HCT116 (cell line): ENCODE results near the gene CPTP. TPM values are rescaled to one million over a fixed set of nuclear protein-coding genes. Genes with fewer than 3 reads are reported as not detected.

ENCODE experiments used
- ATAC-seq: fragments of 200-7000 bp; cut with Tn5 transposase; 2 replicates; pipeline ENCODE4 v1.9.1; 2020; ENCODE audit warnings: mild to moderate bottlenecking, moderate library complexity
- BruUV-seq: library from RNA; stranded (reverse); fragments of 400-500 nt; replicated peaks from 2 replicates; lab custom pipeline; 2021; lab: Mats Ljungman, UMichigan
- CTCF ChIA-PET: fragments of 300-600 bp; sonication (Branson Sonifier 250); formaldehyde crosslinking; loops from one replicate; lab custom pipeline; 2021; ENCODE audit warnings: antibody characterized with exemption; lab: Charles Lee
- POLR2A ChIA-PET: fragments of 300-600, 350-600 bp; sonication (Branson Sonifier 250); formaldehyde crosslinking; loops from one replicate; lab custom pipeline; 2021; ENCODE audit warnings: antibody characterized with exemption; lab: Charles Lee
- RAD21 ChIA-PET, 2 experiments: fragments of 300-600 bp; sonication (Branson Sonifier 250); formaldehyde crosslinking; loops; one replicate each; lab custom pipeline; 2023; ENCODE audit warnings: low total read pairs in 2 of 2; ENCODE audit not compliant: uncharacterized antibody in 2 of 2, unreplicated experiment in 2 of 2, low non-redundant PET in 1 of 2; lab: Charles Lee
- DNase-seq: peaks from one replicate; pipeline ENCODE4 v3.0.0-alpha.2; 2010; ENCODE audit warnings: low read depth, low spot score
- H2AFZ ChIP-seq: fragments of 200-600 bp; shearing (Covaris generic), sonication (generic); 2 replicates; pipeline ENCODE4 v1.6.1; 2017; ENCODE audit warnings: low read depth, mixed run types, mixed read lengths, antibody characterized with exemption, low read length; ENCODE audit not compliant: poor library complexity, severe bottlenecking
- H3K27ac ChIP-seq: 2 replicates; pipeline ENCODE4 v1.5.1; 2012; ENCODE audit warnings: low read depth, low read length
- H3K27me3 ChIP-seq: fragments of 200-600 bp; sonication (generic); 2 replicates; pipeline ENCODE4 v1.6.1; 2016; ENCODE audit warnings: mixed run types, low read length, mixed read lengths; ENCODE audit not compliant: insufficient read depth
- H3K36me3 ChIP-seq, 2 experiments: fragments of 200-500 bp in 1 of 2; fragments of 200-600 bp in 1 of 2; sonication (Bioruptor generic) in 1 of 2; sonication (generic) in 1 of 2; 2 replicates each; pipeline versions ENCODE4 v1.5.1 to v1.6.1; 2014 to 2016; ENCODE audit warnings: low read length in 2 of 2, inconsistent platforms in 1 of 2, mixed read lengths in 1 of 2, mixed run types in 1 of 2; ENCODE audit not compliant: insufficient read depth in 2 of 2, control insufficient read depth in 1 of 2
- H3K4me1 ChIP-seq, 2 experiments: fragments of 200-600 bp in 1 of 2; sonication (generic) in 1 of 2; 2 replicates each; pipeline versions ENCODE4 v1.5.1 to v1.6.1; 2012 to 2017; ENCODE audit warnings: low read length in 2 of 2, inconsistent platforms in 1 of 2, mild to moderate bottlenecking in 1 of 2, mixed read lengths in 1 of 2, mixed run types in 1 of 2, moderate library complexity in 1 of 2; ENCODE audit not compliant: insufficient read depth in 2 of 2, control insufficient read depth in 1 of 2
- H3K4me2 ChIP-seq: fragments of 200-600 bp; sonication (generic); 2 replicates; pipeline ENCODE4 v1.6.1; 2017; ENCODE audit warnings: mixed run types, low read length, mixed read lengths
- H3K4me3 ChIP-seq, 2 experiments: fragments of 200-600 bp in 1 of 2; sonication (generic) in 1 of 2; replicated peaks in 1 of 2; 2 replicates each; pipeline ENCODE4 v1.5.1; 2011 to 2016; ENCODE audit warnings: low read length in 2 of 2, control low read depth in 1 of 2, low read depth in 1 of 2, mild to moderate bottlenecking in 1 of 2, mixed read lengths in 1 of 2, mixed run types in 1 of 2
- H3K79me2 ChIP-seq: fragments of 200-600 bp; sonication (generic); 2 replicates; pipeline ENCODE4 v1.6.1; 2017; ENCODE audit warnings: mild to moderate bottlenecking, mixed run types, low read length, moderate library complexity, mixed read lengths; ENCODE audit not compliant: insufficient read depth
- H3K9ac ChIP-seq: fragments of 200-600 bp; sonication (generic); 2 replicates; pipeline ENCODE4 v1.6.1; 2016; ENCODE audit warnings: low read length, mixed read lengths
- H3K9me2 ChIP-seq: fragments of 200-600 bp; sonication (generic), shearing (Covaris generic); 2 replicates; pipeline ENCODE4 v1.6.1; 2017; ENCODE audit warnings: mixed run types, mild to moderate bottlenecking, moderate library complexity; ENCODE audit not compliant: insufficient read depth
- H3K9me3 ChIP-seq, 2 experiments: fragments of 200-500 bp in 1 of 2; fragments of 200-600 bp in 1 of 2; sonication (Bioruptor generic) in 1 of 2; sonication (generic) in 1 of 2; 2 replicates each; pipeline ENCODE4 v1.6.1; 2014 to 2017; ENCODE audit warnings: low read length in 2 of 2, mixed read lengths in 2 of 2, inconsistent platforms in 1 of 2, low read depth in 1 of 2, mild to moderate bottlenecking in 1 of 2, mixed run types in 1 of 2, moderate library complexity in 1 of 2; ENCODE audit not compliant: control insufficient read depth in 1 of 2, insufficient read depth in 1 of 2
- H4K20me1 ChIP-seq: fragments of 200-600 bp; sonication (generic), shearing (Covaris generic); 2 replicates; pipeline ENCODE4 v1.6.1; 2017; ENCODE audit warnings: mixed run types, mild to moderate bottlenecking, moderate library complexity; ENCODE audit not compliant: insufficient read depth
- CEBPB ChIP-seq: IDR thresholded peaks from 2 replicates; pipeline ENCODE4 v1.6.1; 2012; ENCODE audit warnings: low read depth
- EGR1 ChIP-seq: IDR thresholded peaks from 2 replicates; pipeline ENCODE4 v1.6.1; 2012; ENCODE audit warnings: low read depth
- ELF1 ChIP-seq: IDR thresholded peaks from 2 replicates; pipeline ENCODE4 v1.6.1; 2012; ENCODE audit warnings: low read depth, borderline replicate concordance
- EZH2 ChIP-seq: fragments of 200-600 bp; sonication (generic); IDR thresholded peaks from 2 replicates; pipeline ENCODE4 v1.6.1; 2017; ENCODE audit warnings: antibody characterized with exemption, mixed run types
- FOSL1 ChIP-seq: IDR thresholded peaks from 2 replicates; pipeline ENCODE4 v1.6.1; 2012; ENCODE audit warnings: low read depth
- POLR2A ChIP-seq: IDR thresholded peaks from 2 replicates; pipeline ENCODE4 v1.7.0; 2011; ENCODE audit warnings: borderline replicate concordance; ENCODE audit not compliant: insufficient read depth, insufficient read length; ENCODE audit errors: extremely low read depth
- RAD21 ChIP-seq: IDR thresholded peaks from 2 replicates; pipeline ENCODE4 v1.6.1; 2012; ENCODE audit warnings: low read depth, mild to moderate bottlenecking
- SP1 ChIP-seq: IDR thresholded peaks from 2 replicates; pipeline ENCODE4 v1.6.1; 2012; ENCODE audit warnings: low read depth
- SRF ChIP-seq: IDR thresholded peaks from 2 replicates; pipeline ENCODE4 v1.6.1; 2012; ENCODE audit warnings: low read depth
- TCF7L2 ChIP-seq: IDR thresholded peaks from 2 replicates; pipeline ENCODE4 v1.7.0; 2011; ENCODE audit warnings: borderline replicate concordance, inconsistent platforms; ENCODE audit not compliant: insufficient read depth, insufficient read length; ENCODE audit errors: extremely low read depth
- ZFX ChIP-seq: fragments of 450-650 bp; IDR thresholded peaks from 2 replicates; pipeline ENCODE4 v1.6.1; 2017
- intact Hi-C: fragments of 100-400 bp; cut with micrococcal nuclease; formaldehyde crosslinking; loops from 2 replicates; pipeline ENCODE4 v1.10.0; 2022
- total RNA-seq: library from RNA; stranded (reverse); gene quantifications from one replicate; pipeline ENCODE4 v1.2.1, GENCODE V29; 2021; ENCODE audit not compliant: unreplicated experiment
- TF ChIP-seq, protein P1 (sequence below): IDR thresholded peaks from 2 replicates; pipeline ENCODE4 v1.6.1; 2012
- TF ChIP-seq, protein P2 (sequence below): IDR thresholded peaks from 2 replicates; pipeline ENCODE4 v1.6.1; 2012
- TF ChIP-seq, protein P3 (sequence below), 3 experiments: fragments of 200-600 bp in 1 of 3; sonication (generic) in 1 of 3; IDR thresholded peaks in 2 of 3; conservative IDR thresholded peaks in 1 of 3; 2 replicates each; pipeline ENCODE4 v1.5.1; 2012 to 2017; ENCODE audit warnings: low read depth in 2 of 3, low read length in 2 of 3, antibody characterized with exemption in 1 of 3, borderline replicate concordance in 1 of 3, control low read depth in 1 of 3, mild to moderate bottlenecking in 1 of 3, mixed read lengths in 1 of 3, mixed run types in 1 of 3, moderate library complexity in 1 of 3; ENCODE audit not compliant: insufficient read depth in 1 of 3
- TF ChIP-seq, protein P4 (sequence below): IDR thresholded peaks from 2 replicates; pipeline ENCODE4 v1.6.1; 2012; ENCODE audit warnings: low read depth

Gene CPTP
- total RNA-seq, 1 experiment from 2014 or later, result 16.3 TPM

DNA sequence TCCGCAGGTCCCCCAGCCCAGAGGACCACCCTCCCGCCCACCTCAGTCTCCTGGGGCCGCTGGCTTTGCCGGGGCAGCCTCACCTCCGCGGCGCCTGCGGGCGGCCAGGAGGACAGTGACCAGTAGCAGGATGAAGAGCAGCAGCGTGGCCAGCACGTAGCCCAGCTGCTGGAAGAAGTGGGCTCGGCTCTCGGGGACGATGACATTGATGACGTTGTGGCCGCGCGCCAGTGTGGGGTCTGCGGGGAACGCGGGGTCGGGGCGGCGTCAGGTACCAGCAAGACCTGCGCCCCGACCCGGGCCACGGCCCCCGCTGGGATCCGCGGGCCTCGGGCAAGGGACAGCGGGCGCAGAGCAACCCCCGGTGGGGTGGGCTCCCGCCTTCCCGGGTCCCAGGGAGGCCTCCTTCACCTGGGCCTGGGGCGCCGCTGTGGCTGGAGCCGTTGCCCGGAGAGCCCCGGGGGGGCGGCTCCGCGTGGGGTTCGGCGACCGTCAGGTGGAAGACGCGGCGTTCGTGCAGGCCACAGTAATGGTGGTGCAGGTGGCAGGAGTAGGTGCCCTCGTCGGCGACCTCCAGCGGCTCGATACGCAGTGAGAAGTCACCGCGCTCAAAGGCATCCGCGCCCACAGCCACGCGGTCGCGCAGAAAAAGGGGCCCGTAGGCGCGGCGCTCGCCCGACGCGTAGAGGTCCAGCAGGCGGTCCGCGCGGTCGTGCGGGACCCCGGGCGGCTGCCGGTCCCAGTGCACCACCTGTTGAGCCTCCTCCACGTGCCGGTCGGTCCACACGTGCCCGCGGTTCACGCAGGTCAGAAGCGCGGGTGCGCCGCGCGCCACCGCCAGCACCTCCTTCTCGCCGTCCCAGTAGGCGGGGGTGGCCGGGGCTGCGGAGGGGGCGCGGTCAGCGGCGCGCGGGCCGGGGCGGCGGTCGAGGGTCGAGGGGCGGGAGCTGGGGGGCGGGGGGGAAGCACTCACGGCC is 30.0 kb downstream of the CPTP start:
- no TSS peak for BruUV-seq
- DNase-seq (no peak), ATAC-seq (no peak)
- H3K79me2 ChIP-seq, result no peaks in the 10 kb centered on the region
- no peaks in the 10 kb centered on the region for H3K36me3 ChIP-seq
- peaks cover 13 to 53% of the 10 kb centered on the region in 2 experiments for H3K4me1 ChIP-seq
- CTCF ChIA-PET, result no interaction called here
- no peaks in the 10 kb centered on the region for H3K9me3 ChIP-seq
- intact Hi-C loops, result no loop called here
- H3K27ac ChIP-seq, result no peak overlapping the region
- POLR2A ChIA-PET, result no interaction called here
- no peak overlapping the region for H3K4me3 ChIP-seq
- H3K4me2 ChIP-seq, result peak overlapping the region; percentile 40; the same call in 1 of the 2 replicates
- no peaks in the 10 kb centered on the region for H3K27me3 ChIP-seq
- no peaks in the 10 kb centered on the region for H3K9me2 ChIP-seq
- TF ChIP-seq SP1, result no peak
- no peak for TF ChIP-seq SRF
- no peak for TF ChIP-seq FOSL1
- TF ChIP-seq ZFX, result no peak
- TF ChIP-seq EGR1, result no peak
- no peak for TF ChIP-seq CEBPB
- TF ChIP-seq POLR2A, result no peak
- TF ChIP-seq RAD21, result no peak
- TF ChIP-seq, protein P1, sequence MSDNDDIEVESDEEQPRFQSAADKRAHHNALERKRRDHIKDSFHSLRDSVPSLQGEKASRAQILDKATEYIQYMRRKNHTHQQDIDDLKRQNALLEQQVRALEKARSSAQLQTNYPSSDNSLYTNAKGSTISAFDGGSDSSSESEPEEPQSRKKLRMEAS, result no peak
- TF ChIP-seq ELF1, result no peak
- TF ChIP-seq, protein P2, sequence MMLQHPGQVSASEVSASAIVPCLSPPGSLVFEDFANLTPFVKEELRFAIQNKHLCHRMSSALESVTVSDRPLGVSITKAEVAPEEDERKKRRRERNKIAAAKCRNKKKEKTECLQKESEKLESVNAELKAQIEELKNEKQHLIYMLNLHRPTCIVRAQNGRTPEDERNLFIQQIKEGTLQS, result no peak
- TF ChIP-seq, protein P3, sequence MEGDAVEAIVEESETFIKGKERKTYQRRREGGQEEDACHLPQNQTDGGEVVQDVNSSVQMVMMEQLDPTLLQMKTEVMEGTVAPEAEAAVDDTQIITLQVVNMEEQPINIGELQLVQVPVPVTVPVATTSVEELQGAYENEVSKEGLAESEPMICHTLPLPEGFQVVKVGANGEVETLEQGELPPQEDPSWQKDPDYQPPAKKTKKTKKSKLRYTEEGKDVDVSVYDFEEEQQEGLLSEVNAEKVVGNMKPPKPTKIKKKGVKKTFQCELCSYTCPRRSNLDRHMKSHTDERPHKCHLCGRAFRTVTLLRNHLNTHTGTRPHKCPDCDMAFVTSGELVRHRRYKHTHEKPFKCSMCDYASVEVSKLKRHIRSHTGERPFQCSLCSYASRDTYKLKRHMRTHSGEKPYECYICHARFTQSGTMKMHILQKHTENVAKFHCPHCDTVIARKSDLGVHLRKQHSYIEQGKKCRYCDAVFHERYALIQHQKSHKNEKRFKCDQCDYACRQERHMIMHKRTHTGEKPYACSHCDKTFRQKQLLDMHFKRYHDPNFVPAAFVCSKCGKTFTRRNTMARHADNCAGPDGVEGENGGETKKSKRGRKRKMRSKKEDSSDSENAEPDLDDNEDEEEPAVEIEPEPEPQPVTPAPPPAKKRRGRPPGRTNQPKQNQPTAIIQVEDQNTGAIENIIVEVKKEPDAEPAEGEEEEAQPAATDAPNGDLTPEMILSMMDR (IDR thresholded peaks at IDR 0.05 in 2 of 3, conservative IDR thresholded peaks at IDR 0.05 in 1 of 3; ENCODE audit: borderline replicate concordance in 1 of 3, insufficient read depth in 1 of 3, low read depth in 2 of 3, low read length in 2 of 3), result no peak
- no peak for TF ChIP-seq EZH2
- TF ChIP-seq, protein P4, sequence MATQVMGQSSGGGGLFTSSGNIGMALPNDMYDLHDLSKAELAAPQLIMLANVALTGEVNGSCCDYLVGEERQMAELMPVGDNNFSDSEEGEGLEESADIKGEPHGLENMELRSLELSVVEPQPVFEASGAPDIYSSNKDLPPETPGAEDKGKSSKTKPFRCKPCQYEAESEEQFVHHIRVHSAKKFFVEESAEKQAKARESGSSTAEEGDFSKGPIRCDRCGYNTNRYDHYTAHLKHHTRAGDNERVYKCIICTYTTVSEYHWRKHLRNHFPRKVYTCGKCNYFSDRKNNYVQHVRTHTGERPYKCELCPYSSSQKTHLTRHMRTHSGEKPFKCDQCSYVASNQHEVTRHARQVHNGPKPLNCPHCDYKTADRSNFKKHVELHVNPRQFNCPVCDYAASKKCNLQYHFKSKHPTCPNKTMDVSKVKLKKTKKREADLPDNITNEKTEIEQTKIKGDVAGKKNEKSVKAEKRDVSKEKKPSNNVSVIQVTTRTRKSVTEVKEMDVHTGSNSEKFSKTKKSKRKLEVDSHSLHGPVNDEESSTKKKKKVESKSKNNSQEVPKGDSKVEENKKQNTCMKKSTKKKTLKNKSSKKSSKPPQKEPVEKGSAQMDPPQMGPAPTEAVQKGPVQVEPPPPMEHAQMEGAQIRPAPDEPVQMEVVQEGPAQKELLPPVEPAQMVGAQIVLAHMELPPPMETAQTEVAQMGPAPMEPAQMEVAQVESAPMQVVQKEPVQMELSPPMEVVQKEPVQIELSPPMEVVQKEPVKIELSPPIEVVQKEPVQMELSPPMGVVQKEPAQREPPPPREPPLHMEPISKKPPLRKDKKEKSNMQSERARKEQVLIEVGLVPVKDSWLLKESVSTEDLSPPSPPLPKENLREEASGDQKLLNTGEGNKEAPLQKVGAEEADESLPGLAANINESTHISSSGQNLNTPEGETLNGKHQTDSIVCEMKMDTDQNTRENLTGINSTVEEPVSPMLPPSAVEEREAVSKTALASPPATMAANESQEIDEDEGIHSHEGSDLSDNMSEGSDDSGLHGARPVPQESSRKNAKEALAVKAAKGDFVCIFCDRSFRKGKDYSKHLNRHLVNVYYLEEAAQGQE, result no peak
- TF ChIP-seq TCF7L2, result no peak
- no peak overlapping the region for H2AFZ ChIP-seq
- no peak overlapping the region for H3K9ac ChIP-seq
- RAD21 ChIA-PET, result no interaction called here
- H4K20me1 ChIP-seq, result no peaks in the 10 kb centered on the region
